Hematopoietic multipotent progenitor cell treated with erythropoietin and hydrocortisone succinate and interleukin-3 and kit ligand, for 4 days (in vitro differentiated cells): Measurements from ENCODE around the gene PDE6G.
"Not testable (repeated sequence)": the region's sequence is repeated elsewhere in the genome, so short reads cannot be mapped to it uniquely, and the experiment has no call there.

Experiments
- DNase-seq: peaks from one replicate; pipeline ENCODE4 v3.0.0-alpha.2; 2015

PDE6G gene

DNA sequence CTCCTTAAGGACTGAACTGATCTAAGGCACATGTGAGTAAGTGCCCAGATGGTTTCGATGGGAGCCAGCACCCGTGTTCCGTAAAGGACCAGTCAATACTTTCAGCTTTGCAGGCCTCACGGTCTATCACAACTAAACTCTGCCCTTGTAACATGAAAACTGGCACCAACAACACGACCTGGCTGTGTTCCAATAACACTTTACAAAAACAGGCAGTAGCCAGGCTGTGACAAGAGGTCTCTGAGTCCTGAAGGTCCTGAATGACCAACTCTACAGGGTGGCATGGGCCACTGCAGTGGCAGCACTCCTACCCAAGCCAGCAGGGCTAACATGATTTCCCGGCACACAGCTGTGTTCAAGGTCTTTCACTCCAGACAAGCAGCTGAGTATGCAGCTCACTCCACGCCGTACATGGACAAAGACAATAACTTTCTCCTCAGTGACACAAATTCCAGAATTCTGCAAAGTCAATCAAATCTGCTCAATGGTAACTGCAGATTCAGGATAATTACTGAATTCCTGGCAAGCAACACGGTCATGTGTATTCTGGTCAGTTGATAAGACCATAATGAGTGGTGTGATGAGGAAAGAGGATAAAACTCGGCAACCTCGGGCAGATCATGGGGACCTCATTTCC lies 34.7 kb downstream of the PDE6G start:
- no peak for DNase-seq

DNA sequence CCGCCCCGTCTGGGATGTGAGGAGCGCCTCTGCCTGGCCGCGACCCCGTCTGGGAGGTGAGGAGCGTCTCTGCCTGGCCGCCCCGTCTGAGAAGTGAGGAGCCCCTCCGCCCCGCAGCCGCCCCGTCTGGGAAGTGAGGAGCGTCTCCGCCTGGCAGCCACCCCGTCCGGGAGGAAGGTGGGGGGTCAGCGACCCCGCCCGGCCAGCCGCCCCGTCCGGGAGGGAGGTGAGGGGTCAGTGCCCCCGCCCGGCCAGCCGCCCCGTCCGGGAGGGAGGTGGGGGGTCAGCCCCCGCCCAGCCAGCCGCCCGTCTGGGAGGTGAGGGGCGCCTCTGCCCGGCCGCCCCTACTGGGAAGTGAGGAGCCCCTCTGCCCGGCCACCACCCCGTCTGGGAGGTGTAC lies 38.0 kb downstream of the PDE6G start:
- not testable (repeated sequence) for DNase-seq

GRCh38 chr17:81616877-81617276 lies 39.5 kb downstream of the PDE6G start:
- no peak for DNase-seq

GRCh38 chr17:81615401-81615930 lies 40.9 kb downstream of the PDE6G start:
- no peak for DNase-seq

- no peak for DNase-seq
Observed at GRCh38 chr17:81612172-81612970, 44.0 kb downstream of the PDE6G start.

DNA sequence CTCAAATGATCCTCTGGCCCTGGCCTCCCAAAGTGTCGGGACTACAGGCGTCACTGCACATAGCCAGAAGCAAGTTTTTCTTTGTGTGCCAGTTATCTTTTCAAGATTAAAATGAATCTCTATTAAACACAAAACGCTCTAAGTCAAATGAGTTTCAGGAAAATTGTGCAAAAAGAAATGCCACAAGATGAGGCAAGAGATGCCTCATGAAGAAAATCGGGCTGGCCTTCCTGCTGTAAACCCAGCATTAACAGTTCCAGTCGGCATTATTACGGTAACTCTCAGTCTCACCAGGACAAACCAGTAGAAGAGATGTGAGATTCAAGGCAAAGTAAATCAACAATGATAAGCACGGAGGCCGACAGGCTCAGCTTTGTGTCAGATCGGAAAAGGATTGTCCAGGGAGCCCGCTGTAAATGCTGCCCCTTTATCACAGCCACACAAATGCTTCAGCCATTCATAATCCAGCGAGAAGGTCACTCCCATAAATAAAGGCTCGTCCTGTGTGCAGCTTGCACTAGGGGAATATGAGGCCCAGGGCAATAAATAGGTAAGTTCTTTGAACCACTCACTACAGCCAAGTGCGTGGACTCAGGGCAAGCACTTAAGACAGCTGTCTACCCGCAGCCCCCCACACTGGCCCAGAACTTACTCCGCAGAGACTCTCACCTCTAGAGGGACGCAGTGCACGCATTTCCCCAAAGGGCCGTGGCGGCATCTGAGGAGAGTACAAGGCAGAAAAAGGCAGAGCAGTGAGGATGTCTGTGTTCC lies 46.6 kb downstream of the PDE6G start:
- DNase-seq: peak; percentile 7

DNA sequence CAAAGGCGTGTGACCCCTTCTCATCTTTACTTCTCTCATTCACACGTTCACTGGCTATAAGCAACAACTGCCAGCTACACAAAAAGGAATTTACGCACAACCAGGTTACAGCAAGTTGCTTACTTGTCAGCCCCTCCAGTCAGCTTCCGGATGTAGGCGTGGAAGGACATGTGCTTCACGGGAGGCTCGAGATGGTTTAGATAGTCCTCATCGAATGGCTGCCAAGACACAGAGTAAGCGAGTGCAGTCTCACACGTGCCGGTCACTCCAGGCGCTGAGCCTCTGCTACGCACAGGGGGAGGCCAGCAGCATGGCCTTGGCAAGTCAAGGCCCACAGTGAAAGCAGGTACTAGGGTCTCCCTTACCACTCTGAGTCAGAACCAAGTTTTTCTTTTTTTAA lies 47.7 kb downstream of the PDE6G start:
- no peak for DNase-seq

GRCh38 chr17:81608082-81608481 lies 48.3 kb downstream of the PDE6G start:
- DNase-seq: no peak

DNA sequence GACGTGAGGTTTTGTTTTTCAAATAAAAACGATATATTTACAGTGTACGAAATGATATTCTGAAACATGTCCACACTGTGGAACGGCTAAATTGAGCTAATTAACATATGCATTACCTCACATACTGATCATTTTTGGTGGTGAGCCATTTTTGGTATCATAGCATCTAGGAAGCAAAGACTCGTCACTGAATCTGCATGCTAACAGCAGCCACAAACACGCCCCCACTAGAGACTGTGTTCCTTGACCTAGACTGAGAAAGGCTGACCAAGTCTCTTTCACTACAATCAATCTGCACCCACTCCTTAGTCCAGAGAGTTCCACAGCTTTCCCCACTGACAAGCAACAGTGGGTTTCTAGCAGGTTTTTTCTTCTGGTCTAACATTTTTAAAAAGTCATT lies 48.9 kb downstream of the PDE6G start:
- DNase-seq: no peak

- DNase-seq: no peak
Observed at GRCh38 chr17:81603846-81604610, 52.3 kb downstream of the PDE6G start.

- DNase-seq: peak; percentile 86
Observed at GRCh38 chr17:81601525-81602120, 54.7 kb downstream of the PDE6G start.
